DMS79 treated with DMSO at 0.1 percent for 48 hours (cell line): ENCODE measurements around the gene IL31RA.

Source experiments
- DNase-seq: peaks from one replicate; lab custom pipeline; 2025; lab: John Stamatoyannopoulos, UW

The IL31RA gene

DNA sequence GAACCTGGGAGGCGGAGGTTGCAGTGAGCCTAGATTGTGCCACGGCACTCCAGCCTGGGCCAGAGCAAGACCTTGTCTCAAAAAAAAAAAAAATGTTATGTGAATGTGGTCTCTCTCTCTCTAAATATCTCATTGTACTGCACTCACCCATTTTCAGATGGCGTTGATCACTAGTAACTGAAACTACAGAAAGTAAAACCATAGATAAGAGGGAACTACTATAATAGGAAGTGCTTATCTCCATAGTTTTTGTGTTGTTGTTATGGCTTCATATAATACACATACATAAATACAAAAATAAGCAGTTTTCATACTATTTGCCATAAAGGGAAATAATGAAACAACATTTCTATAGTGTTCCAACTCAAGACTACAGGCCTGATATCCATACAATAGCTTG is 9.1 kb downstream of the IL31RA start:
- DNase-seq, result no peak

DNA sequence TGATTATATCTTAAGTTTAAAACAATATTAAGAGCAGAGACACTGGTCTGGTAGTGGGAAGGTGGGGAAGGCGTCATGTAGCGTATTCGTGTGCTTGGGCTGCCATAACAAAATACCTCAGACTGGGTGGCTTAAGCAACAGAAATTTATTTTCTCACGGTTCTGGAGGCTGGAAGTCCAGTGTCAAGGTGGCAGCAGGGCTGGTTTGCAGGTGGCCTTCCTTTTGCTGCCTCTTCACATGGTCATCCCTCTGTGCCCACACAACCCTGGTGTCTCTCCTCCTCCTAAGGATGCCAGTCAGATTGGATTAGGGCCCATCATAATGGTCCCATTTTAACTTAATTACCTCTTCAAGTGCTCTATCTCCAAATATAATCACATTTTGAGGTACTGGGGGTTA is 9.6 kb downstream of the IL31RA start:
- DNase-seq, result no peak

DNA sequence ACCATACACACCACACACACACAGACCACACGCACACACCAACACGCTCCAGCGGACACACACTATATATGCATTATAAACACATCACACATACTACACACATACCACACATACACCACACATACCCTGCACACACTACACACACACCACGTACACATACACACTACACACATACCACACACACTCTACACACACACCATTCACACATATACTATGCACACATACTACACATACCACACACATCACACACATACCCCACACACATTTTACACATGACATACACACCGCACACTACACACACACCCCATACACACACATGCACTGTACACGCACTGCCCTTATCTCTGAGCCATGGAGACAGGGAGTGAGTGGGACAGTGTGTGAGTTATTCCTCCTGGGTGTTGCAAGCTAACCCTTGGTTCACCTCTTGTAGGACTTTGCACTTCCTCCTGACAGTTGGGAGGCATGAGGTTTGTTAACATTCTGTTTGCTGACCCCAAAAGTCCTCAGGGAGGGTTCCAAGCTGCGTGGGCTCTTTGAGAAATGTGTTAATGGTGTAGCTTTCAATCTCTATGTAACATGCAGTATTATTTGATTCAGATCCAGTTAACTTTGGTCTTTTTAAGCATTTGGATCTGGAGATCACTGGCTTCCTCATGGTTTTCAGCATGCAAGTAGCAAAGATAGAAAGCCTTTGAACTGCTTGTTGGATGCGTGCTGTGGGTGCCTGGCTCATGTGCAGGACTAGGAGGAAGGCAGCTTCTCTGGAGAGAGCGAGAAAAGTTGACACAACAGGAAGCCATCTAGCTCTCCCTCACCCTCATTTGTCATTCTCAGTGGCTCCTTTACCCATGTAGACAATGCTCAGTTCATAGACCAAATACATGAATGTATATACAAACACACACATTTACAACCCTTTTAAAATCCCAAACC is 13.7 kb downstream of the IL31RA start:
- no peak for DNase-seq

DNA sequence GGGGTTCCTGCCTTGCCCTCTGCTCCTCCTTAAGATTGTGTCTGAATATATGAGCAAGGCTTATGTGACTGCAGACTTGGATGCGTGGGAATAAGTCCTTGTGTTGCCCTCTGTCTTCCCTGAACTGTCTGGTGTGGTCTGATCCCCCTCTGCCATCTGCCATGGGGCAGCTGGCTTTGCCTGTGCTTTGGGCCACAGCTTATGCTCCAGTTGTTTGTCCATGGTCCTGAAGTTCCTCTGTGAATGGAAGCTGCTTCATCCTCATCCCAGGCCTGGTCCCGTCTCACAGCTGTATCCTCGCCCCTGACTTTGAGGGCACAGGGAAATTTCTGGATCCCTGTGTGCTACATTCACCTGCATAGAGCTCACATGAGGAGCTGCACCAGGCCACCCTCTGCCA is 14.7 kb downstream of the IL31RA start:
- DNase-seq, result no peak

DNA sequence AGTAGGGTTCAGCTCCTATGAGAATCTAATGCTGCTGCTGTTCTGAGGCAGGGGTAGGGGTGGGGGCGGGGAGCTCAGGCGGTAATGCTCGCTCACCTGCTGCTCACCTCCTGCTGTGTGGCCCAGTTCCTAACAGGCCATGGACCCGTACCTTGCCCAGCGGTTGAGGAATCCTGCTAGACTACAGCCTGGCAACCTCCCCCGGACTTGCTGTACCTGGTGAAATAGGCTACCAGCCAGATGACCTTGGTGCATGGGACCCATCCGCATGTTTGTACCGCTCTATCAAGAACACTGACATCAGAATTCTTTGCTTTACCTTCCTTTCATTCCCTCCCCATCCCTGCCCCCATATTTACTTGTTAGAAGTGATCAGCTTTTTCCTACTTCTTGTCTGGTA is 15.3 kb downstream of the IL31RA start:
- DNase-seq, result no peak

DNA sequence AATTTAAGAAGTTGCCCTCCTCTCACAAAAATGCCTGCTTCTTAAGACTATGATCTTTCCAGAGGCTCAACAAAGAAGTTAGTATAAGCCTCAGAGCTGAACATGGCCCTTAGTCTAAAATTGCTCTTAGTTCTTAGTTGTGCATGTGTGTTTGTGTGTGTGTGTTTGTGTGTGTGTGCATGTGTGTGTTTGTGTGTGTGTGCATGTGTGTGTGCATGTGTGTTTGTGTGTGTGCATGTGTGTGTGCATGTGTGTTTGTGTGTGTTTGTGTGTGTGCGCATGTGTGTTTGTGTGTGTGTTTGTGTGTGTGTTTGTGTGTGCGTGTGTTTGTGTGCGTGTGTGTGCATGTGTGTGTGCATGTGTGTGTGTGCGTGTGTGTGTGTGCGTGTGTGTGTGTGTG is 15.8 kb downstream of the IL31RA start:
- no peak for DNase-seq

DNA sequence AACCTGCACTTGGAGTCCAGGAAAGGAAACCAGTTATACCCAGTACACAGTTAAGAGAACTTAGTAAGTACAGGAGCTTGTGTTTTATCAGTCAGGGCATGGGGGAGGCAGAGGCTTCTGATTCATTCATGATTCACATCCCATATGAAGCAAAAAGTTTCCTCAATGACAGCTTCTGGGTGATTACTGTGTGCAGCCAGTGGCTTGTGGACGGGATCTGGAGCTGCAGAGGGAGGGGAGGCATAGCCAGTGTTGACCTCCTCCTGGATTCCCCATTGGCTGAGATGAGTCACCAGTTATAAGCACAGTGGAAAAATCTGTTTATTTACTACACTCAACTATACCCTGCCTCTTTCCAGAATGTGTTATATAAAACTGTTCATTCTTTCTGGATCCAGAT is 17.7 kb downstream of the IL31RA start:
- no peak for DNase-seq

DNA sequence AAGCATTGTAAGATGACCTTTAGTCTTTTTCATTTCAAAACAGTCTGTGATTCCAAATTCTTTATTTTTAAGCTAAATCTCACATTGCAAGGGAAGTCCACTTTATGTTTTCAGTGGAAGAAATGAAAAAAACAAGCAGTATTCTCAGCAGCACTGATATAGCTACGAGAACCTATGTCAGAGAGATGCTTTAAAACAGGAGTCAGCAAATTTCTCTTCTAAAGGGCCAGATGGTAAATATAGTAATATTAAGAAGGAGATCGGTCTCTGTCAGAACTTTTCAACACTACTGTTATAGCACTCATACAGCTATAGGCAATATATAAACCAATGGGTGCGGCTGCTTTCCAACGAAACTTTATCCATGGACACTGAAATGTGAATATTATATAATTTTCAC is 18.7 kb downstream of the IL31RA start:
- DNase-seq, result no peak

DNA sequence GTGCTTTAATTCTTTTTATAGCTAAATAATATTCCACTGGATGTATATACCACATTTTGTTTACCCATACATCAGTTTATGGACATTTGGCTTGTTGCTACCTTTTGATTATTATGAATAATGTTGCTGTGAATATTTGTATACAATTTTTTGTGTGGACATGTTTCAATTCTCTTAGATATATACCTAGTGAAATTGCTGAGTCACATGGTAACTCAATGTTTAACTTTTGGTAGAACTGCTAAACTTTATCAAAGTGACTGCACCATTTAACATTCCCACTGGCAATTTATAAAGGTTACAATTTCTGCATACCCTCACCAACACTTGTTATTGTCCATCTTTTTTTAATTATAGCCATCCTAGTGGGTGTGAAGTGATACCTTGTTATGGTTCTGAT is 22.1 kb downstream of the IL31RA start:
- no peak for DNase-seq

DNA sequence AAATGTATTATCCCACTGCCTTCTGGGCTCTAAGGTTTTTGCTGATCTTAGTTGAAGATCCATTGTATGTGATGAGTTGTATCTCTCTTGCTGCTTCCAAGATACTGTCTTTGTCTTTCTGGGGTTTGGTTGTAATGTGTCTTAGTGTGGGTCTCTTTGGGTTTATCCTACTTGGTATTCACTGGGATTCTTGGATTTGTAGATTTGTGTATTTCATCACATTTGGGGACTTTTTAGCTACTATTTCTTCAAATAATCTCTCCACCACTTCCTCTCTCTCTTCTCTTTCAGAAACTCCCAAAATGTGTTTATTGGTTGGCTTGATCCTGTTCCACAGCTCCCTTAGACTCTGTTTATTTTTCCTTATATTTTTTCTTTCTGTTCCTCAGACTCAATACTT is 26.5 kb downstream of the IL31RA start:
- no peak for DNase-seq

DNA sequence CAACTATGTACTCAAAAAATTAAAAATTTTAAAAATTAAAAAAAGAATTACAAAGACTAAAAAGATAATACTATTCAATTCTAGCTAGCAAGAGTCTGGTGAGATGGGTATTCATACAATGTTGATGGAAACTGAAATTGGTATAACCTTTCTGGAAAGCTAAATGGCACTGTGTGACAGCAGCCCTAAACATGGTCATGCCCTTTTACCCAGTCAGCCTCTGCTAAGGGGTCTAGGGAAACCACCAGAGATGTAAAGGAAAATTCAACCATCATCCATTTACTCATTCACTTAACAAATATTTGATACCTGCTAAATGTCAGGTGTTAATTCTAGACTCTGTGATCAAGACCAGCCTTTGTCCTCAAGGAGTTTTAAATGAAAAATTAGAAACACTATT is 29.3 kb downstream of the IL31RA start:
- DNase-seq, result no peak

DNA sequence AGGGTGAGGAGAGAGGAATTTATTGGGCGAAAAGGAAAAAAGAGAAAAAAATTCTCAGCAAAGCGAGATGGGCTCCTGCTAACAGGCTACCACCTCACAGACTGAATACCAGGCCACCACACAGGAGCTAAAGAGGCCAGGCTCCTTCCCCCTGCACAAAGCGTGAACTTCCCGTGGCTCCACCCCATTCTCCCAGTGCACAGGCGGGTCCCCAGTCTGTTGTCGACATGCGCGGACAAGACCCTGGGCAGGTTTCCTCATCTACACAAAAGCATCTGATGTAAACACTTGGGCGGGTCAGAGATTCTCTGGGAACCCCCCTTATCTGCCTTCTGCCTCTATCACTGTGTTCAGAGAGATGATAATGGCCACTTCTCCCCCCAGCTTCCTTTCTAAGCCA is 34.2 kb downstream of the IL31RA start:
- no peak for DNase-seq

DNA sequence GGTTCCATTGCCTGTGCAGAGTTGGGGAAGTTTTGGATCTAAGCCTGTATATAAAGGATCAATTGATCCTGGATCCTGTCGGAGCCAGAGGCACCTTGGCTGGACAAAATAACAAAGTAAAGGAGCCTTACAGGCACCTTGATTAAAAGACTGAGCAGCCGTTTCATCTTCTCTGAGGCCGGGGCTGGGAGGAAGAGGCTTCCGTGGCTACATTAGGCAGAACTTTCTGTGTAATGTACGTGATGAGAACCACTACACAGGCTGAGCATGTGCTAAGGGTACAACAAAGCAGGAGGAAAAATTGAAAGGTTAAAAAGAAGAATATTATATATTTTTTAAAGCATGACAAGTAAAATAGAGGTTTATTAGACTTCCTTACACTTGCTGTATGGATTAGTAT is 37.0 kb downstream of the IL31RA start:
- DNase-seq, result no peak

DNA sequence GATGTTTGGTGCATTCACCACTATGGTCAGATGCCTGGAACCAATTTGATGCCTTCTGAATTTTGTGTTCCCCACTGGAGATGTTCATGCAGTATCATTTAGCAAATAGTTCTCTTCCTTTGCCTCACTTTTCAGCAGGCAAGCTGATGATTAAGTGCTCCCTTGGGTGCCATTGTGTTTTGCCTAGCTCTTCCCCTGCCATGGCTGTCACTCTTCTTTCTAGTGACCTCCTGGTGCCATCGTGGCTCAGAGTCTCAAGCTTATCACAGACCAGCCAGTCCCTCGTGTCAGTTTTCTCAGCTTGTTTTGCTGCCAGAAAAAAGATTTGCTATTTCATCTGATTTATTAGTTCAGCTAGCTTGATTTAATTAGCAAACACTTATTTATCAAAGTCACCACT is 41.3 kb downstream of the IL31RA start:
- DNase-seq, result no peak

DNA sequence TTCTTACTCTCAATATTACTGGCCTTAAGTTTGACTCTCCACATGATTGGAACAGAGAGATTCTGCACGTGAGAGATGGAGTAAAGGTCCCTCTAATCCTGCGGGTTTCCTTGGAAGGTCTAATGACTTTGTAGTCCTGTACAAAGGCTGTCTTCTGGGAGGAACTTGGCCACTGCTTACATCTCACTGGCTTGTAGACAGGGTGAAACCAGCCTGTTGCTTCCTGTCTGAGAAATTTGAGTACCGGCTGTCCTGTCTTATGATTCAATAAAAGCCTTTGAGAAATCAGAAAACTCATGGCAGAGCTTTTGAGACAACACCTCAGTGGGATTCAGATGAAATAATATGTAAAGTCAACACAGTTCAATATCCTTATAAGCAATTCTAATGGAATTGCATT is 43.0 kb downstream of the IL31RA start:
- no peak for DNase-seq

DNA sequence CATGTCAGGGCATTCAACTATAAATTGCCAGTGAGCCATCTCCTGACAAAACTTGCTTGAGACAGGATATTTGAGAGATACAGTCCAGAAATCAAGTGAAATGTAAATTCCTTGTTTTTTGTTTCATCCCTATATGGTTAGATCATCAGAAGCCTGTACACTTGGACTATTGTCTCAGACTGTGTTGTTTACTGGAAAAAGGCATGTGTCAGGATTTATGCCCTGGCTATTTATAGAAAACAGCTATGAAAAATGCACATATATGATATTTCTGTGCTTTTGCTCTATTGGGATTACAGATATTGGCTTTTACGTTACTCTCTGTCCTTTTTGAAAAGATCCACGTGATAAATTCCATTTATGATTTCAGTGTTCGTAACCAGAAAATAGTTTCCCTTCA is 44.2 kb downstream of the IL31RA start:
- DNase-seq, result no peak

DNA sequence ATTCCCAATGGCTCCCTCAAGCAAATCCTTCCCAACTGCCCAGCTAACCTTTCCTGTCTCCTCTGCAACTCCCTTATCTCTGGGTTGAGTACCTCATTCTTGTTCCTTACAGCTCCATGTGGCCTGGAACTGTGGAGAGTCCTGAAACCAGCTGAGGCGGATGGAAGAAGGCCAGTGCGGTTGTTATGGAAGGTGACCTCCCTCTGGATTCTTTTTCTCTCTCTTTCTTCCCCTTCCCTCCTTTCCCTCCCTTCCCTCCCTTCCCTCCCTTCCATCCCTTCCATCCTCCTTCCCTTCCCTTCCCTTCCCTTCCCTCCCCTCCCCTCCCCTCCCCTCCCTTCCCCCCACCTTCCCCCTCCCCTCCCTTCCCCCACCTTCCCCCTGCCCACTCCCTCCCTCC is 45.1 kb downstream of the IL31RA start:
- DNase-seq, result no peak

DNA sequence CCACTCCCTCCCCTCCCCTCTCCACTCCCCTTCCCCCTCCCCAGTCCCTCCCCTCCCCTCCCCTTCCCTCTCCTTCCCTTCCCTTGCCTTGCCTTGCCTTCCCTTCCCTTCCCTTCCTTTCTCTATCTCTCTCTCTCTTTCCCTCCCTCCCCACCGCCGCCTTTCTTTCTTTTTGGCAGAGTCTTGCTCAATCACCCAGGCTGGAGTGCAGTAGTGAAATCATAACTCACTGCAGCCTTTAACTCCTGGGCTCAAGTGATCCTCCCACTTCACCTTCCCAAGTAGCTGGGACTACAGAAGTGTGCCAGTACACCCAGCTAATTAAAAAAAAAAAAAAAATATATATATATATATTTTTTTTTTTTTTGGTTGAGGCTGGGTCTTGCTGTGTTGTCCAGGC is 45.5 kb downstream of the IL31RA start:
- DNase-seq, result no peak

DNA sequence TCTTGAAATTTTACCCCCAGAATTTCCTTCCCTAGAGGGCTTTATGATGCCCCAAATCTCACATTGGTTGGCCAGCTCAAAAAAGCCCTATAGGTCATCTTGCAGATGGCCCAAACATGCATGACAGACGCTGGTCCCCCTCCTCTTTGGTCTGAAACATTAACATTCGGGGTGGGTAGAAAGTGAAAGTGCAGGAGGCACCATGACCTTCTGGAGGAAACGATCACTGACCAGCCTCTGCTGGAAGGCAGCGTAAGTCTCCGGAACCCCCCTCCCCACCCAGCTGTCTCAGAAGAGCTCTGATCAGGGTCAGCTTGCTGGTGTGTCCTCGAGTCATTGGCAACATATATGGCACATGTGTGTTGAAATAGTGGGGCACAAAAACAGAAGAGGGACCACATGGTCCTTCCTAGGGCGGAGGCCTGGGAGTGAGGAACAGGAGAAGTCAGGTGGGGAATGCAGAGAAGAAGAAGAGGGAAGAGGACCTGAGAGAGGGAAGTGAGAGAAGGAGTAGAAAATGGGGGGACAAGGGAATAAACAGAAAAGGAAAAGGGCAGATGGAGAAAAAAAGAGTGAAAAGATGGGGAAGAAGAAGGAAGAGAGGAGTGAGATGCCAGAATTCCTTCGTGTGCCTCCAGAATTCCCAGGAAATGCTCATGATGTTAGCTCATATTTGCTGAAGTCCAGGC is 46.2 kb downstream of the IL31RA start:
- DNase-seq, result no peak

DNA sequence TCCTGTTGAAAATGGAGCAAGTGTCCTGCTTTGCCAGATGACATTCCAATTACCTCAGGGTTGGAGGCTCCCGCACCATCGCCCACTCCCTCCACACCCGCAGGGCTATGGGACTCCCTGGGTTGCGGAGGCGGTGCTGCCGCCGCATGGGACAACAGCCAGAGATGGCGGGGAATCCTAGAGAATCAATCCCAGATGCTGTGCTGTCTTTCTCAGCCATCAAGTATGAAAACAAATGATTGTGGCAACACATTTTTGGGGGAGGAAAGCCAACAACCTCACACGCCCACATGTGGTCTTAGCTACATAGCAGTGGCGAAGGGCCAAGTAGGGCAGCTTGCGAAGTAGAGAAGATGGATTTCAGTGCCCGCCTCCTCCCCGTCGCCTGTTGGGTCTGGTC is 46.7 kb downstream of the IL31RA start:
- no peak for DNase-seq

DNA sequence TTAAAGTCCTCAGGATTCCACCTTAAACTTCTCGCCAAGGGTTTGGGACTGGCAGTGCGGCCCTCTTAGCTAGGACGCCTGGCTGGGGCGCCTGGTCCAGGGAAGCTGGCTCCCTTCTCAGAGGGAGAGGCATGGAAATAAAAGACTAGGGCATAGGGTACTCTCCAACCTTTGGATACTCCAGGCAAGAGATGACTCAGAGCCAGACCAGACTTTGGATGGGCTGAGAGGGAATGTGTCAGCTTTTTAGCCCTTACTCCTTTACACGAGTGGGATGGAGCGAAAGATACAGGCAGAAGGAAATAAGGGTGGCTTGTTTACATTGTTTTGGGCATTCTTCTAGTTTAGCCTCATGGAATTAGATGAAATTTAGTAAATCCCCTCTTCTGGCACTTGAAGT is 48.2 kb downstream of the IL31RA start:
- DNase-seq, result no peak

DNA sequence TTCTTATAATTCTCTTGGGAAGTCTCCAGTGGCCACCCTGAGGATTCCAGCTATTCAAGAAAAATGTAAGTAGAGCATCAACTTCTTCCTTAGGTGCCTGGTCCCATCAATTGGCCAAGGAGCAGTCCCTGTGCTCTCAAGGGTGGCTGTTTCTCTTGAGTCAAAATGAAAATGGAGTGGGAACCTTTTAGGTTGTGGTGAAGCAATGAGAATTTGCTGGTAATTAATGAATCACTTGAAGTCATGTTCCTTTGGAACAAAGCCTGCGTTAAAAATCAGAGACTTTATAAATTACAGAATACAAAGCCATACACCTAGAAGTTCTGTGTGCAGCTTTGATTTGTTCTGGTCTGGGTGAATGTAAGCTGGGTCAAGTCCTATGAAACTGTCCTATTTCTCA is 48.9 kb downstream of the IL31RA start:
- DNase-seq, result no peak

DNA sequence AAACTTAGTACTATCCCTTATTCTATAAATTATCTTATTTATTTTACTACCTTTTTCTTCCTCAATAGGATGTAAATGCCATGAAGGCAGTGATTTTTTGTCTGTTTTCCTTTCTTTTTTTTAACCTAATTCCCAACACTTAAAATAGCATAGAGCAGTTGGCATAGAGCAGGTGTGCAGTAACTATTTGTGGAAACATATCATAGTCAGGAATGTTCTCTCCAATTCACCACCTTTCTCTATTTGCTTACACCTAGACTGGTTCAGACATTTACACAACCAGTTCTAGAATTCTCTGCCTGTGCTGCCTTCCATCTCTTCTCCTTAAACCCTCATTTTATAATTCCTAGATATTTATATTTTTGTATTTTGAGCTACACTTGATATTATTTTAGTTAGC is 49.6 kb downstream of the IL31RA start:
- DNase-seq, result no peak

DNA sequence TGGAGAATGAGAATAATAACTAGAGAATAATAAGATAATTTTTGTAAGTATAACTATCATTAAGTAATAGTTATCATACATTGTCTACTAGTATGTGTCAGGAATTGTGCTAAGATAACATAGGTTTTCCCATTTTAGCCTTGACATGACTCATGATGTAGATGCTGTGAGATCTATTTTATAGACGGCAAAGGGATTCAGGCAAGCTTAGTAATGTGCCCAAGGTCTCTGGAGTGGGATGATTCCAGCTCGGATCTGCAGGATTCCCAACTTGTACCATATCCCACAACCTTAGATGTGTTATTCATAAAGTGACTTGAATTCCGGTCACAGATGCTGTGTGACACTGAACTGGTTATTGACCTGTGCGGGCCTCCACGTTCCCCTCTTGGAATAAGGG is 51.5 kb downstream of the IL31RA start:
- no peak for DNase-seq
